WTC11 (cell line): ENCODE results near the gene P2RX1. TPM values are rescaled to one million over a fixed set of nuclear protein-coding genes. Genes with fewer than 3 reads are reported as not detected.

Experiments used
- ATAC-seq: fragments of 200-7000 bp; cut with Tn5 transposase; 2 replicates; pipeline ENCODE4 v1.10.0; 2021; ENCODE audit warnings: mild to moderate bottlenecking, moderate library complexity
- CTCF ChIA-PET: fragments of 300-600 bp; sonication (Branson Sonifier 250); formaldehyde crosslinking; loops from one replicate; lab custom pipeline; 2021; ENCODE audit warnings: antibody characterized with exemption; lab: Charles Lee
- POLR2A ChIA-PET: fragments of 350-600 bp; sonication (Branson Sonifier 250); formaldehyde crosslinking; loops from one replicate; lab custom pipeline; 2021; ENCODE audit warnings: antibody characterized with exemption; lab: Charles Lee
- DNase-seq: peaks from one replicate; pipeline ENCODE4 v3.0.0; 2021; ENCODE audit warnings: low spot score
- H3K27ac Mint-ChIP-seq: 2 replicates; pipeline ENCODE4 v1.8.0; 2021; ENCODE audit warnings: mixed read lengths
- H3K27me3 Mint-ChIP-seq: 2 replicates; pipeline ENCODE4 v1.8.0; 2021; ENCODE audit warnings: low read depth, mild to moderate bottlenecking, moderate library complexity, mixed read lengths
- H3K36me3 Mint-ChIP-seq: 2 replicates; pipeline ENCODE4 v1.8.0; 2021; ENCODE audit warnings: mixed read lengths
- H3K4me1 Mint-ChIP-seq: 2 replicates; pipeline ENCODE4 v1.8.0; 2022; ENCODE audit warnings: mixed read lengths
- H3K4me3 Mint-ChIP-seq: 2 replicates; pipeline ENCODE4 v1.8.0; 2021; ENCODE audit warnings: mild to moderate bottlenecking, moderate library complexity, mixed read lengths
- H3K9me3 Mint-ChIP-seq: 2 replicates; pipeline ENCODE4 v1.8.0; 2021; ENCODE audit warnings: mixed read lengths
- ELF4 ChIP-seq: sonication (generic); formaldehyde crosslinking; IDR thresholded peaks from 2 replicates; pipeline ENCODE4 v1.8.1; 2022; ENCODE audit warnings: low read depth, mild to moderate bottlenecking, moderate library complexity, missing genetic modification reagents
- EMX1 ChIP-seq: fragments of 250-450 bp; sonication (Bioruptor Pico); IDR thresholded peaks from 2 replicates; pipeline ENCODE4 v1.8.0; 2021; ENCODE audit warnings: mild to moderate bottlenecking
- FOXK1 ChIP-seq: sonication (generic); formaldehyde crosslinking; IDR thresholded peaks from 2 replicates; pipeline ENCODE4 v1.8.0; 2022; ENCODE audit warnings: mild to moderate bottlenecking, moderate library complexity, missing genetic modification reagents
- FOXP1 ChIP-seq: sonication (generic); formaldehyde crosslinking; IDR thresholded peaks from 2 replicates; pipeline ENCODE4 v1.8.0; 2022; ENCODE audit warnings: missing genetic modification reagents, mild to moderate bottlenecking, moderate library complexity, borderline replicate concordance
- GTF2I ChIP-seq: fragments of 250-450 bp; sonication (Bioruptor Pico); conservative IDR thresholded peaks from 2 replicates; pipeline ENCODE4 v1.4.0; 2021; ENCODE audit warnings: mild to moderate bottlenecking
- MXD4 ChIP-seq: fragments of 250-450 bp; sonication (Bioruptor Pico); IDR thresholded peaks from 2 replicates; pipeline ENCODE4 v1.8.0; 2021; ENCODE audit warnings: mild to moderate bottlenecking, moderate library complexity, borderline replicate concordance
- NFE2L1 ChIP-seq: sonication (generic); formaldehyde crosslinking; IDR thresholded peaks from 2 replicates; pipeline ENCODE4 v1.8.1; 2023; ENCODE audit warnings: missing genetic modification reagents
- NR1H2 ChIP-seq: sonication (generic); formaldehyde crosslinking; IDR thresholded peaks from 2 replicates; pipeline ENCODE4 v1.9.0; 2021; ENCODE audit warnings: mild to moderate bottlenecking, moderate library complexity, missing genetic modification reagents
- OVOL2 ChIP-seq: fragments of 250-450 bp; sonication (Bioruptor Pico); IDR thresholded peaks from 2 replicates; pipeline ENCODE4 v1.9.0; 2021; ENCODE audit warnings: mild to moderate bottlenecking, borderline replicate concordance
- SMAD4 ChIP-seq: sonication (generic); formaldehyde crosslinking; IDR thresholded peaks from 2 replicates; pipeline ENCODE4 v1.8.0; 2022; ENCODE audit warnings: mild to moderate bottlenecking, missing genetic modification reagents
- ZBTB21 ChIP-seq: sonication (generic); formaldehyde crosslinking; IDR thresholded peaks from 2 replicates; pipeline ENCODE4 v1.8.1; 2023; ENCODE audit warnings: mild to moderate bottlenecking, missing genetic modification reagents, borderline replicate concordance
- ZNF671 ChIP-seq: fragments of 250-450 bp; sonication (Bioruptor Pico); IDR thresholded peaks from 2 replicates; pipeline ENCODE4 v1.8.0; 2021; ENCODE audit warnings: mild to moderate bottlenecking
- total RNA-seq: library from RNA; stranded (reverse); gene quantifications from 3 replicates; pipeline ENCODE4 v1.2.3, GENCODE V29; 2021
- TF ChIP-seq, protein P1 (sequence below): fragments of 250-450 bp; sonication (Bioruptor Pico); IDR thresholded peaks from 2 replicates; pipeline ENCODE4 v1.9.0; 2021; ENCODE audit warnings: mild to moderate bottlenecking
- TF ChIP-seq, protein P2 (sequence below): fragments of 250-450 bp; sonication (Bioruptor Pico); IDR thresholded peaks from 2 replicates; pipeline ENCODE4 v1.9.0; 2021; ENCODE audit warnings: moderate library complexity, mild to moderate bottlenecking, inconsistent platforms, borderline replicate concordance
- TF ChIP-seq, protein P3 (sequence below): sonication (generic); formaldehyde crosslinking; IDR thresholded peaks from 2 replicates; pipeline ENCODE4 v1.8.0; 2022; ENCODE audit warnings: missing genetic modification reagents
- TF ChIP-seq, protein P4 (sequence below): sonication (generic); formaldehyde crosslinking; IDR thresholded peaks from 2 replicates; pipeline ENCODE4 v1.8.0; 2022; ENCODE audit warnings: mild to moderate bottlenecking, missing genetic modification reagents

P2RX1 gene
- total RNA-seq, 1 experiment from 2014 or later: 0.07 TPM

DNA sequence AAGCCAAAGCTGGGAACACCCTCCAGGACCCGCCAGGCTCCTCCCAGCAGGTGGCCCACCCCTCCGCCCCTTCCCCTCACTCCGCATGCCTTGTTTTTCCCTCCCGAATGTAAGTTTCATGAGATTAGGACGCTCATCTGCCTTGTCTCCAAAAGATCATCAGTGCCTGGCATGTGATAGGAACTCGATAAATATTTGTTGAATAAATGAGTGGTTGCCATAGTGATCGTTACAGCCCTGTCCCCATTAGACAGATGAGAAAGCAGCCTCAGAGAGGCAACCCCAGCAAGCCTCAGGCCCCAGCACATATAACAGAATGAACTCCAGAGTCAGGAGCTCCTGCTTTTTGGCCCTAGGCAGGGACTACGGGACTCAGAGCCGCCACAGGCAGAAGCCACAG is 28.5 kb downstream of the P2RX1 start (continued):
- TF ChIP-seq, protein P1, sequence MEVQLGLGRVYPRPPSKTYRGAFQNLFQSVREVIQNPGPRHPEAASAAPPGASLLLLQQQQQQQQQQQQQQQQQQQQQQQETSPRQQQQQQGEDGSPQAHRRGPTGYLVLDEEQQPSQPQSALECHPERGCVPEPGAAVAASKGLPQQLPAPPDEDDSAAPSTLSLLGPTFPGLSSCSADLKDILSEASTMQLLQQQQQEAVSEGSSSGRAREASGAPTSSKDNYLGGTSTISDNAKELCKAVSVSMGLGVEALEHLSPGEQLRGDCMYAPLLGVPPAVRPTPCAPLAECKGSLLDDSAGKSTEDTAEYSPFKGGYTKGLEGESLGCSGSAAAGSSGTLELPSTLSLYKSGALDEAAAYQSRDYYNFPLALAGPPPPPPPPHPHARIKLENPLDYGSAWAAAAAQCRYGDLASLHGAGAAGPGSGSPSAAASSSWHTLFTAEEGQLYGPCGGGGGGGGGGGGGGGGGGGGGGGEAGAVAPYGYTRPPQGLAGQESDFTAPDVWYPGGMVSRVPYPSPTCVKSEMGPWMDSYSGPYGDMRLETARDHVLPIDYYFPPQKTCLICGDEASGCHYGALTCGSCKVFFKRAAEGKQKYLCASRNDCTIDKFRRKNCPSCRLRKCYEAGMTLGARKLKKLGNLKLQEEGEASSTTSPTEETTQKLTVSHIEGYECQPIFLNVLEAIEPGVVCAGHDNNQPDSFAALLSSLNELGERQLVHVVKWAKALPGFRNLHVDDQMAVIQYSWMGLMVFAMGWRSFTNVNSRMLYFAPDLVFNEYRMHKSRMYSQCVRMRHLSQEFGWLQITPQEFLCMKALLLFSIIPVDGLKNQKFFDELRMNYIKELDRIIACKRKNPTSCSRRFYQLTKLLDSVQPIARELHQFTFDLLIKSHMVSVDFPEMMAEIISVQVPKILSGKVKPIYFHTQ (CRISPR knock-in tag): no peak
- no peak for TF ChIP-seq ELF4
- TF ChIP-seq, protein P2, sequence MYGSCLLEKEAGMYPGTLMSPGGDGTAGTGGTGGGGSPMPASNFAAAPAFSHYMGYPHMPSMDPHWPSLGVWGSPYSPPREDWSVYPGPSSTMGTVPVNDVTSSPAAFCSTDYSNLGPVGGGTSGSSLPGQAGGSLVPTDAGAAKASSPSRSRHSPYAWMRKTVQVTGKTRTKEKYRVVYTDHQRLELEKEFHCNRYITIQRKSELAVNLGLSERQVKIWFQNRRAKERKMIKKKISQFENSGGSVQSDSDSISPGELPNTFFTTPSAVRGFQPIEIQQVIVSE: no peak

DNA sequence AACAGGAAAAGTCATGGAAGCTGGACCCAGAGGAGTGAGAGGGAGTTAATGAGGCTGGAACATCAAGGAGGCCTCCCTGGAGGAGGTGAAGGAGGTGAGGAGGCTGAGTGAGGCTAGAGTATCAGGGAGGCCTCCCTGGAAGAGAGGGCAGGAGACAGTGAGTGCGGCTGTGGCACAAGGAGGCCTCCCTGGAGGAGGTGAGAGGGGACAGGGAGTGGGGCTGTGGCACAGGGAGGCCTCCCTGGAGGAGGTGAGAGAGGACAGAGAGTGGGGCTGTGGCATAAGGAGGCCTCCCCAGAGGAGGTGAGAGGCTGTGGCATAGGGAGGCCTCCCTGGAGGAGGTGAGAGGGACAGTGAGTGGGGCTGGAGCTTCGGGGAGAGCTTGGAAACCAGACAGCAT is 28.9 kb downstream of the P2RX1 start:
- ATAC-seq: no peak
- CTCF ChIA-PET: interaction anchor here (1.0 to 1.5 kb wide), 3 partner anchors 27 to 150 kb away, joined by 3 to 4 read pairs (median 3); partner anchors contain the start of gene NCBP3
- no peak for DNase-seq
- peaks cover 5% of the 10 kb centered on the region; the same call in 1 of the 2 replicates for H3K27me3 Mint-ChIP-seq
- H3K27ac Mint-ChIP-seq: peak overlapping the region; percentile 48; the same call in 1 of the 2 replicates
- H3K9me3 Mint-ChIP-seq: no peaks in the 10 kb centered on the region
- peaks cover 26% of the 10 kb centered on the region for H3K4me1 Mint-ChIP-seq
- no peak overlapping the region for H3K4me3 Mint-ChIP-seq
- POLR2A ChIA-PET: interaction anchor here (0.5 kb wide), 1 partner anchor 731 kb away, joined by 3 read pairs; no protein-coding TSS in a partner anchor
- no peak for TF ChIP-seq GTF2I (CRISPR knock-in tag)
- no peak for TF ChIP-seq FOXP1 (CRISPR knock-in tag)
- no peak for TF ChIP-seq ZNF671 (CRISPR knock-in tag)
- no peak for TF ChIP-seq FOXK1 (CRISPR knock-in tag)
- TF ChIP-seq, protein P2: no peak
- TF ChIP-seq NFE2L1 (CRISPR knock-in tag): no peak
- no peak for TF ChIP-seq MXD4 (CRISPR knock-in tag)
- no peak for TF ChIP-seq EMX1 (CRISPR knock-in tag)
- TF ChIP-seq NR1H2 (CRISPR knock-in tag): no peak
- no peak for TF ChIP-seq SMAD4
- TF ChIP-seq OVOL2 (CRISPR knock-in tag): no peak
- TF ChIP-seq, protein P3, sequence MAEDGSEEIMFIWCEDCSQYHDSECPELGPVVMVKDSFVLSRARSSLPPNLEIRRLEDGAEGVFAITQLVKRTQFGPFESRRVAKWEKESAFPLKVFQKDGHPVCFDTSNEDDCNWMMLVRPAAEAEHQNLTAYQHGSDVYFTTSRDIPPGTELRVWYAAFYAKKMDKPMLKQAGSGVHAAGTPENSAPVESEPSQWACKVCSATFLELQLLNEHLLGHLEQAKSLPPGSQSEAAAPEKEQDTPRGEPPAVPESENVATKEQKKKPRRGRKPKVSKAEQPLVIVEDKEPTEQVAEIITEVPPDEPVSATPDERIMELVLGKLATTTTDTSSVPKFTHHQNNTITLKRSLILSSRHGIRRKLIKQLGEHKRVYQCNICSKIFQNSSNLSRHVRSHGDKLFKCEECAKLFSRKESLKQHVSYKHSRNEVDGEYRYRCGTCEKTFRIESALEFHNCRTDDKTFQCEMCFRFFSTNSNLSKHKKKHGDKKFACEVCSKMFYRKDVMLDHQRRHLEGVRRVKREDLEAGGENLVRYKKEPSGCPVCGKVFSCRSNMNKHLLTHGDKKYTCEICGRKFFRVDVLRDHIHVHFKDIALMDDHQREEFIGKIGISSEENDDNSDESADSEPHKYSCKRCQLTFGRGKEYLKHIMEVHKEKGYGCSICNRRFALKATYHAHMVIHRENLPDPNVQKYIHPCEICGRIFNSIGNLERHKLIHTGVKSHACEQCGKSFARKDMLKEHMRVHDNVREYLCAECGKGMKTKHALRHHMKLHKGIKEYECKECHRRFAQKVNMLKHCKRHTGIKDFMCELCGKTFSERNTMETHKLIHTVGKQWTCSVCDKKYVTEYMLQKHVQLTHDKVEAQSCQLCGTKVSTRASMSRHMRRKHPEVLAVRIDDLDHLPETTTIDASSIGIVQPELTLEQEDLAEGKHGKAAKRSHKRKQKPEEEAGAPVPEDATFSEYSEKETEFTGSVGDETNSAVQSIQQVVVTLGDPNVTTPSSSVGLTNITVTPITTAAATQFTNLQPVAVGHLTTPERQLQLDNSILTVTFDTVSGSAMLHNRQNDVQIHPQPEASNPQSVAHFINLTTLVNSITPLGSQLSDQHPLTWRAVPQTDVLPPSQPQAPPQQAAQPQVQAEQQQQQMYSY (CRISPR knock-in tag): no peak
- 0 out of 2 replicates have a peak, but pooled peaks cover 5% of the 10 kb centered on the region for H3K36me3 Mint-ChIP-seq

DNA sequence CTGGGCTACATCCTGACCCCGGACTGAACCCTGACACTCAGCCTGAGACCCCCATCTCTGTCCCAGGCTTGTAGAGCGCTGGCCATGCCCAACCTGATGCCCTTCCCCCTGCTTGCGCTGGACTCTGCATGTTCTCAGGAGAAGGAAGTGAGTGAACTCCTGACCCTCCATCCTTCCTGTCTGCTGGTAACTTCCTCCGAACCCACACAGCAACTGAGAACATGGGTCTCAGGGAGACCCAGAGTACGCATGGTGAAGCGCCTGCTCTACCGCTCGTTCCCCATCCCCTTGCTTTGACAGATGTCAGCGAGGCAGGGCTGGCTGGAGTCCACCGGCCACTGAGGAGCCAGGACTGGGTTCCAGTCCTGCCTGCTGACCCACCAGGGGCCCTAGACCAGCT is 29.5 kb downstream of the P2RX1 start:
- no peak for ATAC-seq
- CTCF ChIA-PET: interaction anchor here (1.0 to 1.5 kb wide), 2 partner anchors 27 to 149 kb away, joined by 3 read pairs; no protein-coding TSS in a partner anchor
- DNase-seq: no peak
- TF ChIP-seq ZBTB21: no peak
- TF ChIP-seq, protein P4, sequence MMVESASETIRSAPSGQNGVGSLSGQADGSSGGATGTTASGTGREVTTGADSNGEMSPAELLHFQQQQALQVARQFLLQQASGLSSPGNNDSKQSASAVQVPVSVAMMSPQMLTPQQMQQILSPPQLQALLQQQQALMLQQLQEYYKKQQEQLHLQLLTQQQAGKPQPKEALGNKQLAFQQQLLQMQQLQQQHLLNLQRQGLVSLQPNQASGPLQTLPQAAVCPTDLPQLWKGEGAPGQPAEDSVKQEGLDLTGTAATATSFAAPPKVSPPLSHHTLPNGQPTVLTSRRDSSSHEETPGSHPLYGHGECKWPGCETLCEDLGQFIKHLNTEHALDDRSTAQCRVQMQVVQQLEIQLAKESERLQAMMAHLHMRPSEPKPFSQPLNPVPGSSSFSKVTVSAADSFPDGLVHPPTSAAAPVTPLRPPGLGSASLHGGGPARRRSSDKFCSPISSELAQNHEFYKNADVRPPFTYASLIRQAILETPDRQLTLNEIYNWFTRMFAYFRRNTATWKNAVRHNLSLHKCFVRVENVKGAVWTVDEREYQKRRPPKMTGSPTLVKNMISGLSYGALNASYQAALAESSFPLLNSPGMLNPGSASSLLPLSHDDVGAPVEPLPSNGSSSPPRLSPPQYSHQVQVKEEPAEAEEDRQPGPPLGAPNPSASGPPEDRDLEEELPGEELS: no peak
- TF ChIP-seq, protein P1 (CRISPR knock-in tag): no peak

More for the DNA sequence above, 29.5 kb downstream of the P2RX1 start:
- POLR2A ChIA-PET: no interaction called here
- peaks cover 25% of the 10 kb centered on the region for H3K4me1 Mint-ChIP-seq
- no peak overlapping the region for H3K27ac Mint-ChIP-seq
- H3K36me3 Mint-ChIP-seq: 0 out of 2 replicates have a peak, but pooled peaks cover 5% of the 10 kb centered on the region
- no peak overlapping the region for H3K4me3 Mint-ChIP-seq
- H3K27me3 Mint-ChIP-seq: peaks cover 5% of the 10 kb centered on the region; the same call in 1 of the 2 replicates
- H3K9me3 Mint-ChIP-seq: no peaks in the 10 kb centered on the region
